HPDE6-E6E7 (cell line): ENCODE results near the gene CMTM3.
A peak's percentile ranks its signal among the peaks of the same experiment; 100 is the strongest.
"Not testable (repeated sequence)": the region's sequence is repeated elsewhere in the genome, so short reads cannot be mapped to it uniquely, and the experiment has no call there.

Experiments used
- DNase-seq: peaks from one replicate; pipeline ENCODE4 v3.0.0; 2011; ENCODE audit warnings: missing footprints; ENCODE audit errors: extremely low spot score

Gene CMTM3

GRCh38 chr16:66661671-66662346 is 57.3 kb downstream of the CMTM3 start:
- DNase-seq, result not testable (repeated sequence)

- DNase-seq, result peak; percentile 46
Measured at GRCh38 chr16:66662445-66663194, 58.1 kb downstream of the CMTM3 start.
